Stimulated activated CD8-positive, alpha-beta memory T cell treated with anti-CD3 and anti-CD28 coated beads, Interleukin-4, amount 100 ng/mL, for 48 hours (primary cell): ENCODE results near the gene WNT7A.

Experiments
- DNase-seq: peaks from one replicate; pipeline ENCODE4 v3.0.0-alpha.2; 2020

The WNT7A gene

GRCh38 chr3:13825821-13826220 is 54.0 kb downstream of the WNT7A start:
- no peak for DNase-seq

- DNase-seq = no peak
Measured at GRCh38 chr3:13825311-13825579, 54.6 kb downstream of the WNT7A start.

GRCh38 chr3:13824521-13825310 is 55.2 kb downstream of the WNT7A start:
- no peak for DNase-seq

- DNase-seq = no peak
Measured at GRCh38 chr3:13823692-13824091, 56.2 kb downstream of the WNT7A start.

GRCh38 chr3:13822871-13823585 is 56.8 kb downstream of the WNT7A start:
- no peak for DNase-seq

GRCh38 chr3:13822042-13822441 is 57.8 kb downstream of the WNT7A start:
- DNase-seq = no peak

- no peak for DNase-seq
Measured at GRCh38 chr3:13821126-13821525, 58.7 kb downstream of the WNT7A start.

GRCh38 chr3:13818919-13819318 is 61.0 kb downstream of the WNT7A start:
- DNase-seq = no peak

- no peak for DNase-seq
Measured at GRCh38 chr3:13815088-13815683, 64.7 kb downstream of the WNT7A start.

- DNase-seq = no peak
Measured at GRCh38 chr3:13812034-13812471, 67.8 kb downstream of the WNT7A start.

GRCh38 chr3:13811614-13812013 is 68.3 kb downstream of the WNT7A start:
- DNase-seq = no peak

GRCh38 chr3:13808550-13808949 is 71.3 kb downstream of the WNT7A start:
- DNase-seq = no peak

GRCh38 chr3:13801361-13802204 is 78.3 kb downstream of the WNT7A start:
- DNase-seq = no peak

GRCh38 chr3:13800064-13800463 is 79.8 kb downstream of the WNT7A start:
- no peak for DNase-seq

GRCh38 chr3:13798401-13798800 is 81.5 kb downstream of the WNT7A start:
- DNase-seq = no peak

- DNase-seq = no peak
Measured at GRCh38 chr3:13796701-13797460, 83.0 kb downstream of the WNT7A start.

- DNase-seq = no peak
Measured at GRCh38 chr3:13795816-13796215, 84.1 kb downstream of the WNT7A start.

- DNase-seq = no peak
Measured at GRCh38 chr3:13794322-13794721, 85.5 kb downstream of the WNT7A start.

- DNase-seq = no peak
Measured at GRCh38 chr3:13793451-13793850, 86.4 kb downstream of the WNT7A start.

GRCh38 chr3:13792512-13793371 is 87.1 kb downstream of the WNT7A start:
- no peak for DNase-seq

GRCh38 chr3:13792051-13792490 is 87.8 kb downstream of the WNT7A start:
- DNase-seq = no peak
